HG03108 (cell line): ENCODE data around the gene CRPPA.

Source experiments
- ATAC-seq: cut with Tn5 transposase; IDR thresholded peaks from one replicate; pipeline ENCODE4 v1.9.1; 2021; ENCODE audit warnings: moderate library complexity; ENCODE audit not compliant: unreplicated experiment

CRPPA gene

GRCh38 chr7:16423761-16424160 is 2.4 kb upstream of the CRPPA start:
- no peak for ATAC-seq

GRCh38 chr7:16422917-16423316 is 1.6 kb upstream of the CRPPA start:
- no peak for ATAC-seq

- ATAC-seq, result no peak
Measured at GRCh38 chr7:16422103-16422435, 731 bp upstream of the CRPPA start.

- peak; percentile 88 for ATAC-seq
Measured at GRCh38 chr7:16420649-16421332, 547 bp downstream of the CRPPA start.

GRCh38 chr7:16420329-16420648 is 1.0 kb downstream of the CRPPA start:
- ATAC-seq, result no peak

GRCh38 chr7:16419859-16420258 is 1.5 kb downstream of the CRPPA start:
- no peak for ATAC-seq

- ATAC-seq, result no peak
Measured at GRCh38 chr7:16419126-16419525, 2.2 kb downstream of the CRPPA start.

GRCh38 chr7:16417906-16418305 is 3.4 kb downstream of the CRPPA start:
- no peak for ATAC-seq

- no peak for ATAC-seq
Measured at GRCh38 chr7:16416289-16417282, 4.8 kb downstream of the CRPPA start.

GRCh38 chr7:16412274-16413254 is 8.8 kb downstream of the CRPPA start:
- no peak for ATAC-seq

- no peak for ATAC-seq
Measured at GRCh38 chr7:16411391-16411790, 9.9 kb downstream of the CRPPA start.

- ATAC-seq, result no peak
Measured at GRCh38 chr7:16409777-16410176, 11.6 kb downstream of the CRPPA start.

GRCh38 chr7:16404636-16405035 is 16.7 kb downstream of the CRPPA start:
- ATAC-seq, result no peak

- no peak for ATAC-seq
Measured at GRCh38 chr7:16403475-16403874, 17.9 kb downstream of the CRPPA start.

GRCh38 chr7:16402940-16403339 is 18.4 kb downstream of the CRPPA start:
- no peak for ATAC-seq

- no peak for ATAC-seq
Measured at GRCh38 chr7:16402091-16402490, 19.2 kb downstream of the CRPPA start.

GRCh38 chr7:16400893-16401275 is 20.5 kb downstream of the CRPPA start:
- ATAC-seq, result no peak

GRCh38 chr7:16399916-16400892 is 21.1 kb downstream of the CRPPA start:
- ATAC-seq, result no peak

- no peak for ATAC-seq
Measured at GRCh38 chr7:16399265-16399831, 22.0 kb downstream of the CRPPA start.
